WTC11 (cell line): Measurements from ENCODE around the gene JADE2. TPM values are rescaled to one million over a fixed set of nuclear protein-coding genes. Genes with fewer than 3 reads are reported as not detected.

Source experiments
- ATAC-seq: fragments of 200-7000 bp; cut with Tn5 transposase; 2 replicates; pipeline ENCODE4 v1.10.0; 2021; ENCODE audit warnings: mild to moderate bottlenecking, moderate library complexity
- CTCF ChIA-PET: fragments of 300-600 bp; sonication (Branson Sonifier 250); formaldehyde crosslinking; loops from one replicate; lab custom pipeline; 2021; ENCODE audit warnings: antibody characterized with exemption; lab: Charles Lee
- POLR2A ChIA-PET: fragments of 350-600 bp; sonication (Branson Sonifier 250); formaldehyde crosslinking; loops from one replicate; lab custom pipeline; 2021; ENCODE audit warnings: antibody characterized with exemption; lab: Charles Lee
- DNase-seq: peaks from one replicate; pipeline ENCODE4 v3.0.0; 2021; ENCODE audit warnings: low spot score
- H3K27ac Mint-ChIP-seq: 2 replicates; pipeline ENCODE4 v1.8.0; 2021; ENCODE audit warnings: mixed read lengths
- H3K27me3 Mint-ChIP-seq: 2 replicates; pipeline ENCODE4 v1.8.0; 2021; ENCODE audit warnings: low read depth, mild to moderate bottlenecking, moderate library complexity, mixed read lengths
- H3K36me3 Mint-ChIP-seq: 2 replicates; pipeline ENCODE4 v1.8.0; 2021; ENCODE audit warnings: mixed read lengths
- H3K4me1 Mint-ChIP-seq: 2 replicates; pipeline ENCODE4 v1.8.0; 2022; ENCODE audit warnings: mixed read lengths
- H3K4me3 Mint-ChIP-seq: 2 replicates; pipeline ENCODE4 v1.8.0; 2021; ENCODE audit warnings: mild to moderate bottlenecking, moderate library complexity, mixed read lengths
- H3K9me3 Mint-ChIP-seq: 2 replicates; pipeline ENCODE4 v1.8.0; 2021; ENCODE audit warnings: mixed read lengths
- CBFB ChIP-seq: sonication (generic); formaldehyde crosslinking; IDR thresholded peaks from 2 replicates; pipeline ENCODE4 v1.8.1; 2022; ENCODE audit warnings: mild to moderate bottlenecking, low read depth, missing genetic modification reagents
- EMX1 ChIP-seq: fragments of 250-450 bp; sonication (Bioruptor Pico); IDR thresholded peaks from 2 replicates; pipeline ENCODE4 v1.8.0; 2021; ENCODE audit warnings: mild to moderate bottlenecking
- ERG ChIP-seq: fragments of 250-450 bp; sonication (Bioruptor Pico); IDR thresholded peaks from 2 replicates; pipeline ENCODE4 v1.8.0; 2021; ENCODE audit warnings: mild to moderate bottlenecking
- FOXK1 ChIP-seq: sonication (generic); formaldehyde crosslinking; IDR thresholded peaks from 2 replicates; pipeline ENCODE4 v1.8.0; 2022; ENCODE audit warnings: mild to moderate bottlenecking, moderate library complexity, missing genetic modification reagents
- GABPB1 ChIP-seq: sonication (generic); formaldehyde crosslinking; IDR thresholded peaks from 2 replicates; pipeline ENCODE4 v1.8.1; 2023; ENCODE audit warnings: mild to moderate bottlenecking, missing genetic modification reagents
- JUN ChIP-seq: sonication (generic); formaldehyde crosslinking; IDR thresholded peaks from 2 replicates; pipeline ENCODE4 v1.8.0; 2023; ENCODE audit warnings: mild to moderate bottlenecking, missing genetic modification reagents
- MXD4 ChIP-seq: fragments of 250-450 bp; sonication (Bioruptor Pico); IDR thresholded peaks from 2 replicates; pipeline ENCODE4 v1.8.0; 2021; ENCODE audit warnings: mild to moderate bottlenecking, moderate library complexity, borderline replicate concordance
- PRRX2 ChIP-seq: fragments of 250-450 bp; sonication (Bioruptor Pico); IDR thresholded peaks from 2 replicates; pipeline ENCODE4 v1.8.0; 2021; ENCODE audit warnings: mild to moderate bottlenecking
- STAT6 ChIP-seq: sonication (generic); formaldehyde crosslinking; conservative IDR thresholded peaks from 2 replicates; pipeline ENCODE4 v1.8.1; 2023; ENCODE audit warnings: mild to moderate bottlenecking, low read depth, missing genetic modification reagents, moderate library complexity
- ZBTB43 ChIP-seq: sonication (generic); formaldehyde crosslinking; IDR thresholded peaks from 2 replicates; pipeline ENCODE4 v1.8.1; 2023; ENCODE audit warnings: mild to moderate bottlenecking, missing genetic modification reagents
- total RNA-seq: library from RNA; stranded (reverse); gene quantifications from 3 replicates; pipeline ENCODE4 v1.2.3, GENCODE V29; 2021
- TF ChIP-seq, protein P1 (sequence below): fragments of 250-450 bp; sonication (Bioruptor Pico); conservative IDR thresholded peaks from 2 replicates; pipeline ENCODE4 v1.9.0; 2021; ENCODE audit warnings: mild to moderate bottlenecking
- TF ChIP-seq, protein P2 (sequence below): sonication (generic); formaldehyde crosslinking; IDR thresholded peaks from 2 replicates; pipeline ENCODE4 v1.8.0; 2022; ENCODE audit warnings: mild to moderate bottlenecking, missing genetic modification reagents
- TF ChIP-seq, protein P3 (sequence below): sonication (generic); formaldehyde crosslinking; IDR thresholded peaks from 2 replicates; pipeline ENCODE4 v1.8.0; 2022; ENCODE audit warnings: mild to moderate bottlenecking, missing genetic modification reagents
- TF ChIP-seq, protein P4 (sequence below): sonication (generic); formaldehyde crosslinking; IDR thresholded peaks from 2 replicates; pipeline ENCODE4 v1.8.0; 2022; ENCODE audit warnings: mild to moderate bottlenecking, missing genetic modification reagents

JADE2 gene
- total RNA-seq, 1 experiment from 2014 or later, result 40.8 TPM

GRCh38 chr5:134503937-134504437 lies 21.5 kb upstream of the JADE2 start (continued):
- TF ChIP-seq ZBTB43 (CRISPR knock-in tag) (no peak), FOXK1 (CRISPR knock-in tag) (no peak), MXD4 (CRISPR knock-in tag) (no peak), EMX1 (no peak), ERG (CRISPR knock-in tag) (no peak), CBFB (no peak), JUN (CRISPR knock-in tag) (no peak), STAT6 (no peak)
- TF ChIP-seq, protein P1, sequence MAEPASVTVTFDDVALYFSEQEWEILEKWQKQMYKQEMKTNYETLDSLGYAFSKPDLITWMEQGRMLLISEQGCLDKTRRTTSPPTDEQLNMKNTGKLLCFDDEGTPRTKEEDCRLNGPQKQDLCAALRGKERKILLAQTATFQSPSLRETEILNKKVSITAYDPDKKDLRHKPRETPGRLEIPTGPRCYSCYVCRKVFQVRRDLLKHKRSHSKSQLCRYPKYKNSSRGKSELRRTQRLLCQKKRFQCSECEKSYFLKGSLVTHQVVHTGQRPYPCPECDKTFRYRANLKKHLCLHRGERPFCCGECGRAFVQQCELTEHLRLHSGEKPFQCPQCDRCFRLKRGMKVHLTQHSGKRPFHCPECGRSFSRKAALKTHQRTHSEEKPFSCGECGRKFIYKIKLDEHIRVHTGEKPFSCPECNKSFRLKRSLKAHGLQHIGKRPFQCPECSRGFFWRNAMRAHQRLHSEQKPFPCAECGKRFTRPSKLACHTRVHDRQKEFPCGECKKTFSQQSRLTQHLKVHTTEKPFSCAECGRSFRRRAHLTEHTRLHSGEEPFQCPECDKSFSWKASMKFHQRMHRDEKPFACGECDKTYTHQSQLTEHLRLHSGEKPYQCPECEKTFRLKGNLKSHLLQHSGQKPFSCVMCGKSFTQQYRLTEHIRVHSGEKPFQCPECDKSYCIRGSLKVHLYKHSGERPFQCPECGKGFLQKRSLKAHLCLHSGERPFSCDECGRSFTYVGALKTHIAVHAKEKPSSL, result no peak
- TF ChIP-seq, protein P2, sequence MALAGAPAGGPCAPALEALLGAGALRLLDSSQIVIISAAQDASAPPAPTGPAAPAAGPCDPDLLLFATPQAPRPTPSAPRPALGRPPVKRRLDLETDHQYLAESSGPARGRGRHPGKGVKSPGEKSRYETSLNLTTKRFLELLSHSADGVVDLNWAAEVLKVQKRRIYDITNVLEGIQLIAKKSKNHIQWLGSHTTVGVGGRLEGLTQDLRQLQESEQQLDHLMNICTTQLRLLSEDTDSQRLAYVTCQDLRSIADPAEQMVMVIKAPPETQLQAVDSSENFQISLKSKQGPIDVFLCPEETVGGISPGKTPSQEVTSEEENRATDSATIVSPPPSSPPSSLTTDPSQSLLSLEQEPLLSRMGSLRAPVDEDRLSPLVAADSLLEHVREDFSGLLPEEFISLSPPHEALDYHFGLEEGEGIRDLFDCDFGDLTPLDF (CRISPR knock-in tag), result no peak

DNA sequence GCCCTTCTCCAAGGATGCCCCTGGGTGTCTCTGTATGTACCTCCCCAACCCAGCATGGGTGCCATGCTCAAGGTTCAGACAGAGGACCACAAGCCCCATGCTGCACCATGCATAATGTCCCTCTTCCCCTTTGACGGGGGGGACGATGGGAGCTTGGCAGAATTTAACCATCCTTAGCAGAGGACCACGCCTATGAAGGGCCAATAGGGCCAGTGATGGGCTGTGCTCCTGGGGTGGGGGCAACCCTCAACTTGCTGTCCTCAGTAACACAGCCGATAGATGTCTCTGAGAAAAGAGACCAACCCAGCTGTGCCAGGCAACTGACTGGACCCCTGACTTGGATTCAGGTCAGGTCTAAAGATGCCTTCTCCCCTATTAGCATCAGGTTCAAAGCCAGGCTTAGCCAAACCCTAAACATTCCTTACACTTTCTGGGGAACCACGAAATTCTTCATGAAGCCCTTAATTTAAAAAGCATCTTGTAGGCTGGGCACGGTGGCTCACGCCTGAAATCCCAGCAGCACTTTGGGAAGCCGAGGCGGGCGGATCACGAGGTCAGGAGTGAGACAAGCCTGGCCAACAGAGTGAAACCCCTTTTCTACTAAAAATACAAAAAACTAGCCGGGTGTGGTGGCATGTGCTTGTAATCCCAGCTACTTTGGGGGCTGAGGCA lies 20.7 kb upstream of the JADE2 start:
- Mint-ChIP-seq H3K36me3 (no peaks in the 10 kb centered on the region), H3K4me1 (peaks cover 34% of the 10 kb centered on the region), H3K27ac (no peak overlapping the region), H3K9me3 (no peaks in the 10 kb centered on the region), H3K27me3 (no peaks in the 10 kb centered on the region), H3K4me3 (no peak overlapping the region)
- ATAC-seq, result no peak
- POLR2A ChIA-PET, result no interaction called here
- TF ChIP-seq GABPB1 (CRISPR knock-in tag) (peak; percentile 8; the same call in 1 of the 2 replicates), PRRX2 (no peak)
- TF ChIP-seq, protein P3, sequence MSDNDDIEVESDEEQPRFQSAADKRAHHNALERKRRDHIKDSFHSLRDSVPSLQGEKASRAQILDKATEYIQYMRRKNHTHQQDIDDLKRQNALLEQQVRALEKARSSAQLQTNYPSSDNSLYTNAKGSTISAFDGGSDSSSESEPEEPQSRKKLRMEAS (CRISPR knock-in tag), result no peak
- TF ChIP-seq, protein P4, sequence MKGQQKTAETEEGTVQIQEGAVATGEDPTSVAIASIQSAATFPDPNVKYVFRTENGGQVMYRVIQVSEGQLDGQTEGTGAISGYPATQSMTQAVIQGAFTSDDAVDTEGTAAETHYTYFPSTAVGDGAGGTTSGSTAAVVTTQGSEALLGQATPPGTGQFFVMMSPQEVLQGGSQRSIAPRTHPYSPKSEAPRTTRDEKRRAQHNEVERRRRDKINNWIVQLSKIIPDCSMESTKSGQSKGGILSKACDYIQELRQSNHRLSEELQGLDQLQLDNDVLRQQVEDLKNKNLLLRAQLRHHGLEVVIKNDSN (CRISPR knock-in tag), result no peak
- no peak for DNase-seq
- CTCF ChIA-PET, result no interaction called here
